GM12892 (cell line): ENCODE measurements around the gene CEP83.

ENCODE experiments used
- POLR2A ChIP-seq: IDR thresholded peaks from 2 replicates; pipeline ENCODE4 v1.6.1; 2011; ENCODE audit warnings: low read depth, low read length, control low read depth
- POLR2AphosphoS5 ChIP-seq: IDR thresholded peaks from 2 replicates; pipeline ENCODE4 v1.6.1; 2011; ENCODE audit warnings: low read depth, low read length, control low read depth
- TAF1 ChIP-seq: IDR thresholded peaks from 2 replicates; pipeline ENCODE4 v1.6.1; 2011; ENCODE audit warnings: low read depth, mild to moderate bottlenecking, control low read depth, low read length, borderline replicate concordance

GRCh38 chr12:94336211-94336925 lies 123.3 kb downstream of the CEP83 start:
- no peak for TF ChIP-seq TAF1
- no peak for TF ChIP-seq POLR2A
- no peak for TF ChIP-seq POLR2AphosphoS5
